HUDEP-2 (cell line): ENCODE measurements around the gene OR6C3.
"Not testable (repeated sequence)": the region's sequence is repeated elsewhere in the genome, so short reads cannot be mapped to it uniquely, and the experiment has no call there.

Experiments used
- DNase-seq, 76 experiments: peaks; one replicate each; lab custom pipeline; 2025; ENCODE audit not compliant: unreplicated experiment in 76 of 76; lab: John Stamatoyannopoulos, UW

Gene OR6C3

GRCh38 chr12:55330446-55330845 lies at the start of gene OR6C3:
Gene OR6C3, plus strand, starts transcription at chr12:55330746. Its CDS starts 955 bp downstream, at chr12:55331701.
- no peak for DNase-seq

- no peak for DNase-seq
These were observed 49.6 kb upstream of the OR6C3 start for GRCh38 chr12:55280991-55281390.

DNA sequence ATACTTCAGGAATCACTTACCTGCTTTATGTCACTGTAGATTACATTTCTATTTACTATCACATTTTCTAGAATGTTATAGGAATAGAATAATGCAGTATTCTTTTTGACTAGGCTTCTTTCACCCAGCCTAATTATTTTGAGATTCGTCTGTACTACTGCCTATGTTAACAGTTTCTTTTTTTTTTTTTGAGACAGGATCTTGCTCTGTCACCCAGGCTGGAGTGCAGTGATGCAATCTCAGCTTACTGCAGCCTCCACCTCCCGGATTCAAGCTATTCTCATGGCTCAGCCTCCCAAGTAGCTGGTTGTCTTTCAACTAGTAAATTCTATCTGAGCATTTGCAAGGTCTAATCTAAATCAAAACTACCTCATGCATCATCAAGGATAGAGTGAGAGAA lies 40.5 kb upstream of the OR6C3 start:
- DNase-seq = no peak

GRCh38 chr12:55296469-55296868 lies 34.1 kb upstream of the OR6C3 start, which contains the start of gene OR6C6:
Gene OR6C6, minus strand, starts transcription at chr12:55296569. Its CDS starts 1,337 bp downstream, at chr12:55295232.
- DNase-seq = no peak

DNA sequence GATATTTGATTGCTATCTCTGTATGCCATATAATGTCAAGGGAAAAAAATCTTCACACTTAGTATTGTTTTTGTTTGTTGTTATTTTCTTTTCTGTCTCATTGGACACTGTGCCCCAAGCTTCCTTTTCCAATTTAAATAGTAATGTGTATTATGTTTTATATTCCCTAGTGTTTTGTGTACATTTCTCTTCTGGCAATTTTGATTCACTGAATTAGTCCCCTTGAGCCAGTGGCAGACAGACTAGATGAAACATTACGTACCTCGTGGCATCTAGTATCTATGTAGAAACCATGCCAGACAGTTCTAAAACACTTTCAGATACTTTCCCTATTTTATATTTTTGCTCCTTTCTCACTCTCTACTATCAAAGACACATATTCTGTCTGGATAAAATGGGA lies 16.5 kb upstream of the OR6C3 start, which contains the start of gene OR6C1:
Gene OR6C1, plus strand, starts transcription at position 301 of the 400 bp plus-strand sequence. CDS start 6,257 bp downstream, outside the sequence.
- no peak for DNase-seq

DNA sequence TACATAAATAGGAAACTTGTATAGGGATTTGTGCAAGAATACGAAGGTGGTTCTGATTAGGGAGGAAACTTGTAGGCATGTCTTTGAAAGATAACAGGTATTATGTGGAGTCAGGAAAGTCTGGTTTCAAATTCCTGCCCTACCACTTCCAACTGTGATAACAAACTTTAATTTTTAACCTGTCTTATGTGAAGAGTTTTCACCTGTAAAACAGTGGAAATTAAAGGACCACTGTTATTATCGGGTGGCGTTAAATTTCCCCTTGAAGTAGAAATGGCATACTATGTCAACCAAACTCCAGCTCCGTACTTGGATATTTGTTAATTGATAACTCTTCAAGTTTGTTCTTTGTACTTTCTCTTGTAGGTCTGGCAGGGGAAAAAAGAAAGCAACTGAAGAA lies 10.3 kb upstream of the OR6C3 start:
- DNase-seq = no peak

DNA sequence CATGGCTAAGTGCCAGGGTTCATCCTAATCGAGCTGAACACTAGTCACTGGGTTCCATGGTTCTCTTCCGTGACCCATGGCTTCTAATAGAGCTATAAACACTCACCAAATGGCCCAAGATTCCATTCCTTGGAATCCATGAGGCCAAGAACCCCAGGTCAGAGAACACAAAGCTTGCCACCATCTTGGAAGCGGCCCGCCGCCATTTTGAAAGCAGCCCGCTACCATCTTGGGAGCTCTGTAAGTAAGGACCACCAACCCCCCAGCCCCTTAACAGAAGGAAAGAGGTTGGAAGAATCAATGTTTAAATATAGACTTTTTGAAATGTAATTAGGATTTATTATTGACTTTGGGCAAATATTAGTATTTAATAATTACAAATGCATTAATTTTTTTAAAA lies 4.7 kb upstream of the OR6C3 start:
- DNase-seq = not testable (repeated sequence)

GRCh38 chr12:55336002-55336401 lies 5.5 kb downstream of the OR6C3 start:
- no peak for DNase-seq

DNA sequence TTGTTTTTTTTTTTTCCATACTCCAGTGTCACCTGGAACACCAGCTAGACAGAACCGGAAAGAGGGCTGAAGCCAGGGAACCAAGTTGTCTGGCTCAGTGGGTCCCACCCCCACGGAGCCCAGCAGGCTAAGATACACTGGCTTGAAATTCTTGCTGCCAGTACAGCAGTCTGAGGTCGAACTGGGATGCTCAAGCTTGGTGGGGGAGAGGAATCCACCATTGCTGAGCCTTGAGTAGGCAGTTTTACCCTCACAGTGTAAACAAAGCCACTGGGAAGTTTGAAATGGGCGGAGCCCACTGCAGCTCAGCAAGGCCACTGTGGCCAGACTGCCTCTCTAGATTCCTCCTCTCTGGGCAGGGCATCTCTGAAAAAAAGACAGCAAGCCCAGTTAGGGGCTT lies 24.8 kb downstream of the OR6C3 start:
- DNase-seq = not testable (repeated sequence)

DNA sequence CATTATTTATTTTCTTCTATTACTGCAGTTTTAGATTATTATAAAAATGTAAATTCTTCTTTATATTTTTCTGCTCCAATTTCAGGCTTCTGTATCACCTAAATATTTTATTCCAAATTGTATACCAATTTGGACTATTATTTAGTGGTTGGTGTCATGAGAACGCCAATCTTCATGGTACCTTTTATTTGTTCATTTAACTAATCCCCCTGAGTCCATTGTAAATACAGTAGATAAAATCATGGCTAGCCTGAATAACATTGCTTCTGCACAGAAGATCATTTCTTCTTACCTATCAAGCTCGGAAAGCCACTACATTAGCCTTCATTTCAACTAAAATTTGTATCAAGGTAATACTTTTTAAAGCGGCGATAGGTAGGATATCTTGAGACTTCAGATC lies 32.1 kb downstream of the OR6C3 start, which contains the start of gene OR6C75:
Gene OR6C75, plus strand, starts transcription at position 301 of the 400 bp plus-strand sequence. CDS start 2,136 bp downstream, outside the sequence.
- no peak for DNase-seq

GRCh38 chr12:55365086-55365485 lies 34.5 kb downstream of the OR6C3 start:
- DNase-seq = no peak

DNA sequence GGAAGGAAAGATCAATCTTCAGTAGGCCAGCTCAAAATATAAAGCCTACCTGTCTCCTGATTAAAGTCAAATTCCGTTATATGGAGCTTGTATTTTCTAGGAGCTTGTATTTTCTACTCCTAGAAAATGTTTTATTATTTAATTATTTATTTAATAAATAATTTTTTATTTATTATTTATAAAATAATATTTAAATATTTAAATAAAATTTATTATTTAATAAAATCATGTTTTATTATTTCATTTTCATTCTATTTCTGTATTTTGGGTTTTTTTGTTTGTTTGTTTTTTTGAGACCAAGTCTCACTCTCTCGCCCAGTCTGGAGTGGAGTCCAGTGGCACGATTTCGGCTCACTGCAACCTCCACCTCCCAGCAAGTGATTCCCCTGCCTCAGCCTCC lies 42.0 kb downstream of the OR6C3 start:
- no peak for DNase-seq
